WTC11 (cell line): ENCODE measurements around the gene HACD3. TPM values are rescaled to one million over a fixed set of nuclear protein-coding genes. Genes with fewer than 3 reads are reported as not detected.

Source experiments
- ATAC-seq: fragments of 200-7000 bp; cut with Tn5 transposase; 2 replicates; pipeline ENCODE4 v1.10.0; 2021; ENCODE audit warnings: mild to moderate bottlenecking, moderate library complexity
- CTCF ChIA-PET: fragments of 300-600 bp; sonication (Branson Sonifier 250); formaldehyde crosslinking; loops from one replicate; lab custom pipeline; 2021; ENCODE audit warnings: antibody characterized with exemption; lab: Charles Lee
- POLR2A ChIA-PET: fragments of 350-600 bp; sonication (Branson Sonifier 250); formaldehyde crosslinking; loops from one replicate; lab custom pipeline; 2021; ENCODE audit warnings: antibody characterized with exemption; lab: Charles Lee
- DNase-seq: peaks from one replicate; pipeline ENCODE4 v3.0.0; 2021; ENCODE audit warnings: low spot score
- H3K27ac Mint-ChIP-seq: 2 replicates; pipeline ENCODE4 v1.8.0; 2021; ENCODE audit warnings: mixed read lengths
- H3K27me3 Mint-ChIP-seq: 2 replicates; pipeline ENCODE4 v1.8.0; 2021; ENCODE audit warnings: low read depth, mild to moderate bottlenecking, moderate library complexity, mixed read lengths
- H3K36me3 Mint-ChIP-seq: 2 replicates; pipeline ENCODE4 v1.8.0; 2021; ENCODE audit warnings: mixed read lengths
- H3K4me1 Mint-ChIP-seq: 2 replicates; pipeline ENCODE4 v1.8.0; 2022; ENCODE audit warnings: mixed read lengths
- H3K4me3 Mint-ChIP-seq: 2 replicates; pipeline ENCODE4 v1.8.0; 2021; ENCODE audit warnings: mild to moderate bottlenecking, moderate library complexity, mixed read lengths
- H3K9me3 Mint-ChIP-seq: 2 replicates; pipeline ENCODE4 v1.8.0; 2021; ENCODE audit warnings: mixed read lengths
- ATF1 ChIP-seq: sonication (generic); formaldehyde crosslinking; IDR thresholded peaks from 2 replicates; pipeline ENCODE4 v1.8.1; 2023; ENCODE audit warnings: mild to moderate bottlenecking, moderate library complexity, missing genetic modification reagents
- ATF3 ChIP-seq: sonication (generic); formaldehyde crosslinking; conservative IDR thresholded peaks from 2 replicates; pipeline ENCODE4 v1.8.1; 2022; ENCODE audit warnings: mild to moderate bottlenecking, missing genetic modification reagents
- ATF6 ChIP-seq: sonication (generic); formaldehyde crosslinking; IDR thresholded peaks from 2 replicates; pipeline ENCODE4 v1.8.1; 2023; ENCODE audit warnings: mild to moderate bottlenecking, missing genetic modification reagents
- CBFB ChIP-seq: sonication (generic); formaldehyde crosslinking; IDR thresholded peaks from 2 replicates; pipeline ENCODE4 v1.8.1; 2022; ENCODE audit warnings: mild to moderate bottlenecking, low read depth, missing genetic modification reagents
- CDX4 ChIP-seq: fragments of 250-450 bp; sonication (Bioruptor Pico); IDR thresholded peaks from 2 replicates; pipeline ENCODE4 v1.9.0; 2021; ENCODE audit warnings: moderate library complexity, mild to moderate bottlenecking, inconsistent platforms, borderline replicate concordance
- CREB1 ChIP-seq: sonication (generic); formaldehyde crosslinking; IDR thresholded peaks from 2 replicates; pipeline ENCODE4 v1.8.0; 2023; ENCODE audit warnings: mild to moderate bottlenecking, missing genetic modification reagents
- CTCF ChIP-seq: fragments of 200-600 bp; IDR thresholded peaks from 2 replicates; pipeline ENCODE4 v1.8.0; 2022; ENCODE audit warnings: antibody characterized with exemption
- EMX1 ChIP-seq: fragments of 250-450 bp; sonication (Bioruptor Pico); IDR thresholded peaks from 2 replicates; pipeline ENCODE4 v1.8.0; 2021; ENCODE audit warnings: mild to moderate bottlenecking
- FOXK1 ChIP-seq: sonication (generic); formaldehyde crosslinking; IDR thresholded peaks from 2 replicates; pipeline ENCODE4 v1.8.0; 2022; ENCODE audit warnings: mild to moderate bottlenecking, moderate library complexity, missing genetic modification reagents
- GRHL2 ChIP-seq: fragments of 250-450 bp; sonication (Bioruptor Pico); IDR thresholded peaks from 2 replicates; pipeline ENCODE4 v1.8.0; 2022; ENCODE audit warnings: mild to moderate bottlenecking, moderate library complexity; ENCODE audit not compliant: insufficient replicate concordance, severe bottlenecking
- GTF2I ChIP-seq: fragments of 250-450 bp; sonication (Bioruptor Pico); conservative IDR thresholded peaks from 2 replicates; pipeline ENCODE4 v1.4.0; 2021; ENCODE audit warnings: mild to moderate bottlenecking
- MAX ChIP-seq: sonication (generic); formaldehyde crosslinking; IDR thresholded peaks from 2 replicates; pipeline ENCODE4 v1.8.0; 2022; ENCODE audit warnings: mild to moderate bottlenecking, missing genetic modification reagents
- MXD4 ChIP-seq: fragments of 250-450 bp; sonication (Bioruptor Pico); IDR thresholded peaks from 2 replicates; pipeline ENCODE4 v1.8.0; 2021; ENCODE audit warnings: mild to moderate bottlenecking, moderate library complexity, borderline replicate concordance
- NR2C2 ChIP-seq: sonication (generic); formaldehyde crosslinking; IDR thresholded peaks from 2 replicates; pipeline ENCODE4 v1.8.0; 2022; ENCODE audit warnings: mild to moderate bottlenecking, missing genetic modification reagents
- PRRX2 ChIP-seq: fragments of 250-450 bp; sonication (Bioruptor Pico); IDR thresholded peaks from 2 replicates; pipeline ENCODE4 v1.8.0; 2021; ENCODE audit warnings: mild to moderate bottlenecking
- RORB ChIP-seq: fragments of 250-450 bp; sonication (Bioruptor Pico); IDR thresholded peaks from 2 replicates; pipeline ENCODE4 v1.9.0; 2021; ENCODE audit warnings: mild to moderate bottlenecking
- SP1 ChIP-seq: sonication (generic); formaldehyde crosslinking; conservative IDR thresholded peaks from 2 replicates; pipeline ENCODE4 v1.8.1; 2022; ENCODE audit warnings: missing genetic modification reagents
- TEAD4 ChIP-seq: sonication (generic); formaldehyde crosslinking; IDR thresholded peaks from 2 replicates; pipeline ENCODE4 v1.8.0; 2022; ENCODE audit warnings: mild to moderate bottlenecking, missing genetic modification reagents
- USF1 ChIP-seq: sonication (generic); formaldehyde crosslinking; IDR thresholded peaks from 2 replicates; pipeline ENCODE4 v1.8.0; 2022; ENCODE audit warnings: mild to moderate bottlenecking, missing genetic modification reagents
- ZNF232 ChIP-seq: sonication (generic); formaldehyde crosslinking; IDR thresholded peaks from 2 replicates; pipeline ENCODE4 v1.8.0; 2022; ENCODE audit warnings: mild to moderate bottlenecking, missing genetic modification reagents
- ZNF416 ChIP-seq: fragments of 250-450 bp; sonication (Bioruptor Pico); IDR thresholded peaks from 2 replicates; pipeline ENCODE4 v1.9.0; 2021; ENCODE audit warnings: mild to moderate bottlenecking, inconsistent platforms
- ZNF423 ChIP-seq: fragments of 250-450 bp; sonication (Bioruptor Pico); IDR thresholded peaks from 2 replicates; pipeline ENCODE4 v2.1.2; 2022; ENCODE audit warnings: mild to moderate bottlenecking, moderate library complexity
- ZNF671 ChIP-seq: fragments of 250-450 bp; sonication (Bioruptor Pico); IDR thresholded peaks from 2 replicates; pipeline ENCODE4 v1.8.0; 2021; ENCODE audit warnings: mild to moderate bottlenecking
- ZSCAN18 ChIP-seq: fragments of 250-450 bp; sonication (Bioruptor Pico); IDR thresholded peaks from 2 replicates; pipeline ENCODE4 v2.1.2; 2022; ENCODE audit warnings: mild to moderate bottlenecking, moderate library complexity
- total RNA-seq: library from RNA; stranded (reverse); gene quantifications from 3 replicates; pipeline ENCODE4 v1.2.3, GENCODE V29; 2021
- TF ChIP-seq, protein P1 (sequence below): sonication (generic); formaldehyde crosslinking; IDR thresholded peaks from 2 replicates; pipeline ENCODE4 v1.8.1; 2022; ENCODE audit warnings: mild to moderate bottlenecking, moderate library complexity, missing genetic modification reagents

The HACD3 gene
- total RNA-seq, 1 experiment from 2014 or later: 95.9 TPM

DNA sequence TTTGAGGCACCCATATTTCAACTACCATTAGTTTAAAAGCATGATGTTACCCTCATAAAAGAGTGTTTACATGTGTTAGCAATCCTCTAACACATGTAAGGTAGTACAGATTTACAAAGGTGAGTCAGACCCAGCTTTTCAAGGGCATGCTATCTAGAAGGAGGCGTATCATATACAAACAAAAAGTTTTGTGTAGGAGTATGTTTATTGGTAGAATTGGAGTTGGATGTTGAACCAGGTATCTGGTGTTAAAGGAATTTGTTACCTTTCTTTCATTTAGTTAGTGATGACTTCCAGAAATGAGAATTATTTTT is 2.4 kb downstream of the HACD3 start:
- Mint-ChIP-seq H3K27ac (peak overlapping the region; percentile 68), H3K36me3 (peaks cover 3% of the 10 kb centered on the region; the same call in 1 of the 2 replicates), H3K27me3 (no peaks in the 10 kb centered on the region), H3K9me3 (no peaks in the 10 kb centered on the region), H3K4me3 (peak overlapping the region; percentile 30; the same call in 1 of the 2 replicates), H3K4me1 (peaks cover 39% of the 10 kb centered on the region)
- DNase-seq (no peak), ATAC-seq (no peak)
- POLR2A ChIA-PET: no interaction called here
- TF ChIP-seq, protein P1, sequence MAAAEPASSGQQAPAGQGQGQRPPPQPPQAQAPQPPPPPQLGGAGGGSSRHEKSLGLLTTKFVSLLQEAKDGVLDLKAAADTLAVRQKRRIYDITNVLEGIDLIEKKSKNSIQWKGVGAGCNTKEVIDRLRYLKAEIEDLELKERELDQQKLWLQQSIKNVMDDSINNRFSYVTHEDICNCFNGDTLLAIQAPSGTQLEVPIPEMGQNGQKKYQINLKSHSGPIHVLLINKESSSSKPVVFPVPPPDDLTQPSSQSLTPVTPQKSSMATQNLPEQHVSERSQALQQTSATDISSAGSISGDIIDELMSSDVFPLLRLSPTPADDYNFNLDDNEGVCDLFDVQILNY (CRISPR knock-in tag): no peak
- TF ChIP-seq GTF2I (CRISPR knock-in tag): no peak
- no peak for TF ChIP-seq CREB1 (CRISPR knock-in tag)
- TF ChIP-seq CTCF: no peak
- TF ChIP-seq CDX4 (CRISPR knock-in tag): no peak
- no peak for TF ChIP-seq RORB (CRISPR knock-in tag)
- no peak for TF ChIP-seq ZNF232 (CRISPR knock-in tag)
- no peak for TF ChIP-seq SP1 (CRISPR knock-in tag)
- TF ChIP-seq ZNF423 (CRISPR knock-in tag): no peak
- TF ChIP-seq MAX (CRISPR knock-in tag): no peak
- no peak for TF ChIP-seq FOXK1 (CRISPR knock-in tag)
- TF ChIP-seq ATF1 (CRISPR knock-in tag): no peak
- TF ChIP-seq TEAD4: no peak
- TF ChIP-seq CBFB (CRISPR knock-in tag): no peak
- no peak for TF ChIP-seq ZNF671
- TF ChIP-seq ZSCAN18 (CRISPR knock-in tag): no peak
- TF ChIP-seq ZNF416 (CRISPR knock-in tag): no peak
- no peak for TF ChIP-seq PRRX2
- TF ChIP-seq NR2C2 (CRISPR knock-in tag): no peak
- no peak for TF ChIP-seq ATF6
- CTCF ChIA-PET: no interaction called here

GRCh38 chr15:65533057-65533756 is 2.9 kb downstream of the HACD3 start:
- POLR2A ChIA-PET: interaction anchor here (0.5 to 0.9 kb wide), 2 partner anchors 16 to 126 kb away, joined by 4 read pairs; partner anchors contain the start of gene DPP8
- Mint-ChIP-seq H3K4me3 (0 out of 2 replicates have a peak overlapping the region, but pooled peaks have one; percentile 30), H3K4me1 (peaks cover 39% of the 10 kb centered on the region), H3K36me3 (peaks cover 5% of the 10 kb centered on the region), H3K27me3 (no peaks in the 10 kb centered on the region), H3K9me3 (no peaks in the 10 kb centered on the region), H3K27ac (peak overlapping the region; percentile 68)
- CTCF ChIA-PET: no interaction called here
- ATAC-seq (no peak), DNase-seq (no peak)
- TF ChIP-seq MXD4 (no peak), ATF3 (CRISPR knock-in tag) (no peak), CTCF (no peak), GRHL2 (CRISPR knock-in tag) (no peak), EMX1 (CRISPR knock-in tag) (no peak), USF1 (CRISPR knock-in tag) (no peak)
